ENCODE data around the gene CYTH4. TPM values are rescaled to one million over a fixed set of nuclear protein-coding genes. Genes with fewer than 3 reads are reported as not detected.

The CYTH4 gene
- total RNA-seq, 1 experiment from 2014 or later, result 3.8 TPM

- no peaks in the 10 kb centered on the region for H3K27me3 ChIP-seq (ENCODE audit: insufficient read depth, low read length)
- no peak overlapping the region for H2AFZ ChIP-seq (ENCODE audit: low read depth, low read length, poor library complexity, severe bottlenecking)
- ChIA-PET RAD21 (ENCODE audit: low non-redundant PET in 1 of 2, low total read pairs in 2 of 2, uncharacterized antibody in 2 of 2, unreplicated experiment in 2 of 2) (no interaction called here), CTCF (no interaction called here), POLR2A (no interaction called here)
- BruUV-seq (replicated peaks), result no TSS peak
- H3K4me1 ChIP-seq (ENCODE audit: control insufficient read depth in 1 of 2, insufficient read depth in 2 of 2, low read length in 2 of 2), result peaks cover 13 to 30% of the 10 kb centered on the region in 2 experiments
- no peak overlapping the region for H3K4me3 ChIP-seq (replicated peaks in 1 of 2; ENCODE audit: low read depth in 1 of 2, low read length in 2 of 2)
- no peaks in the 10 kb centered on the region for H3K9me3 ChIP-seq (ENCODE audit: control insufficient read depth in 1 of 2, insufficient read depth in 1 of 2, low read depth in 1 of 2, low read length in 2 of 2)
- H3K9ac ChIP-seq (ENCODE audit: low read length), result no peak overlapping the region
- ATAC-seq, result no peak
- no peaks in the 10 kb centered on the region for H4K20me1 ChIP-seq (ENCODE audit: insufficient read depth)
- no peak overlapping the region for H3K27ac ChIP-seq (ENCODE audit: low read depth, low read length)
- intact Hi-C loops (cut with micrococcal nuclease), result no loop called here
- no peaks in the 10 kb centered on the region for H3K79me2 ChIP-seq (ENCODE audit: insufficient read depth, low read length)
- H3K4me2 ChIP-seq (ENCODE audit: low read length), result no peak overlapping the region
- no peaks in the 10 kb centered on the region for H3K9me2 ChIP-seq (ENCODE audit: insufficient read depth)
- TF ChIP-seq EZH2 (IDR thresholded peaks at IDR 0.05) (no peak), ZFX (IDR thresholded peaks at IDR 0.05) (0 out of 2 replicates have a peak, but pooled peaks have one; percentile 7), CEBPB (IDR thresholded peaks at IDR 0.05; ENCODE audit: low read depth) (no peak)
- no peak for DNase-seq (ENCODE audit: low read depth, low spot score)
- no peaks in the 10 kb centered on the region for H3K36me3 ChIP-seq (ENCODE audit: control insufficient read depth in 1 of 2, insufficient read depth in 2 of 2, low read length in 2 of 2)
Observed at GRCh38 chr22:37298748-37299495, 16.6 kb downstream of the CYTH4 start.

- Histone ChIP-seq H3K36me3 (ENCODE audit: control insufficient read depth in 1 of 2, insufficient read depth in 2 of 2, low read length in 2 of 2) (no peaks in the 10 kb centered on the region), H3K27me3 (ENCODE audit: insufficient read depth, low read length) (no peaks in the 10 kb centered on the region), H3K27ac (ENCODE audit: low read depth, low read length) (no peak overlapping the region; the same call in 1 of the 2 replicates), H3K9ac (ENCODE audit: low read length) (no peak overlapping the region), H3K4me1 (ENCODE audit: control insufficient read depth in 1 of 2, insufficient read depth in 2 of 2, low read length in 2 of 2) (peaks cover 21 to 35% of the 10 kb centered on the region in 2 experiments), H3K79me2 (ENCODE audit: insufficient read depth, low read length) (no peaks in the 10 kb centered on the region), H3K9me2 (ENCODE audit: insufficient read depth) (no peaks in the 10 kb centered on the region), H3K4me2 (ENCODE audit: low read length) (no peak overlapping the region), H4K20me1 (ENCODE audit: insufficient read depth) (no peaks in the 10 kb centered on the region), H3K9me3 (ENCODE audit: control insufficient read depth in 1 of 2, insufficient read depth in 1 of 2, low read depth in 1 of 2, low read length in 2 of 2) (no peaks in the 10 kb centered on the region), H2AFZ (ENCODE audit: low read depth, low read length, poor library complexity, severe bottlenecking) (no peak overlapping the region), H3K4me3 (replicated peaks in 1 of 2; ENCODE audit: low read depth in 1 of 2, low read length in 2 of 2) (no peak overlapping the region)
- TF ChIP-seq FOSL1 (IDR thresholded peaks at IDR 0.05; ENCODE audit: low read depth) (no peak), POLR2AphosphoS5 (IDR thresholded peaks at IDR 0.05; ENCODE audit: low read depth, low read length) (no peak), ZFX (IDR thresholded peaks at IDR 0.05) (no peak), EGR1 (IDR thresholded peaks at IDR 0.05; ENCODE audit: low read depth) (no peak), YY1 (IDR thresholded peaks at IDR 0.05; ENCODE audit: extremely low read depth, insufficient replicate concordance, low read depth, low read length) (no peak), MAX (IDR thresholded peaks at IDR 0.05) (no peak), SIN3A (IDR thresholded peaks at IDR 0.05; ENCODE audit: low read depth) (no peak), CEBPB (IDR thresholded peaks at IDR 0.05; ENCODE audit: low read depth) (no peak), EZH2 (IDR thresholded peaks at IDR 0.05) (no peak), SP1 (IDR thresholded peaks at IDR 0.05; ENCODE audit: low read depth) (no peak)
- ChIA-PET RAD21 (ENCODE audit: low non-redundant PET in 1 of 2, low total read pairs in 2 of 2, uncharacterized antibody in 2 of 2, unreplicated experiment in 2 of 2) (no interaction called here), POLR2A (interaction anchor here (1.2 kb wide), 1 partner anchor 17 kb away, joined by 3 read pairs; no protein-coding TSS in a partner anchor), CTCF (no interaction called here)
- intact Hi-C loops (cut with micrococcal nuclease), result no loop called here
- DNase-seq (ENCODE audit: low read depth, low spot score) (no peak), ATAC-seq (no peak)
- no TSS peak for BruUV-seq (replicated peaks)
Observed at GRCh38 chr22:37299969-37300509, 17.7 kb downstream of the CYTH4 start.

All from HCT116 (cell line).